HTERT RPE-1 (cell line): Measurements from ENCODE around the gene LGI1.

Source experiments
- in situ Hi-C: fragments of 300-500 bp; cut with MboI; formaldehyde crosslinking; loops from 4 replicates; pipeline ENCODE4 v1.14.3; 2020; ENCODE audit warnings: low sequenced_read_pairs

The LGI1 gene

GRCh38 chr10:93757801-93758507, at the start of gene LGI1:
TSS of gene LGI1 (plus strand) at chr10:93757936. CDS start at chr10:93758145, 209 bp downstream.
- in situ Hi-C loops, result no loop called here

- in situ Hi-C loops, result loop anchor here (25.0 kb wide), 1 partner anchor 102 kb away; no protein-coding TSS in a partner anchor
Measured at GRCh38 chr10:93710333-93710909, 47.3 kb upstream of the LGI1 start.

GRCh38 chr10:93711891-93712290, 45.8 kb upstream of the LGI1 start:
- in situ Hi-C loops, result loop anchor here (25.0 kb wide), 1 partner anchor 100 kb away; no protein-coding TSS in a partner anchor

DNA sequence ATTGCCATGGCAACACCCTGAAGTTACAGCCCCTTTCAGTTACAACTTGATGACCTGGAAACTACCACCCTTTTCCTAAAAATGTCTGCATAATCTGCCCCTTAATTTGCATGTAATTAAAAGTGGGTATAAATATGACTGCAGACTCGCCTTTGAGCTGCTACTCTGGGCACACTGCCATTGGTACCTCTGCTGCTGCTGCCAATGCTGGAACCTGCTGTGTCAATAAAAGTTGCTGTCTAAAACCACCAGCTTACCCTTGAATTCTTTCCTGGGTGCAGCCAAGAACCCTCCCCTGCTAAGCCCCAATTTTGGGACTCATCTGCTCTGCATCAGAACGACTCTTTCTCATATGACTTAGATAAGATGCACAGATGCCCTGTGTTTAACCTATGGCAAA, 45.1 kb upstream of the LGI1 start:
- in situ Hi-C loops, result loop anchor here (25.0 kb wide), 1 partner anchor 100 kb away; no protein-coding TSS in a partner anchor

GRCh38 chr10:93715345-93715744, 42.4 kb upstream of the LGI1 start:
- in situ Hi-C loops, result loop anchor here (25.0 kb wide), 1 partner anchor 97 kb away; no protein-coding TSS in a partner anchor

DNA sequence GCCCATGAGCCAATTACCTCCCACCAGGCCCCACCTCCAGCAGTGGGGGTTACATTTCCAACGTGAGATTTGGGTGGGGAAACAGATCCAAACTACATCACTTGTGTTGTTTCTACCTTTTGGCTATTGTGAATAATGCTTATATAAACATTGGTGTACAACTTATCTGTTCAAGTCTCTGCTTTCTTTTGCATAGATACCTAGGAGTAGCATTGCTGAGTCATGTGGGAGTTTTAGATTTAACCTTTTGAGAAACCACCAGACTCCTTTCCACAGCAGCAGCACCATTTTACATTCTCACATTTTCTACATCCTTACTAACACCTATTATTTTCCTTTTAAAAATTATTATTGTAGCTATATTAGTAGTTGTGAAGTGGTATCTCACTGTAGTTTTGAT, 41.0 kb upstream of the LGI1 start:
- in situ Hi-C loops, result loop anchor here (25.0 kb wide), 1 partner anchor 96 kb away; no protein-coding TSS in a partner anchor

DNA sequence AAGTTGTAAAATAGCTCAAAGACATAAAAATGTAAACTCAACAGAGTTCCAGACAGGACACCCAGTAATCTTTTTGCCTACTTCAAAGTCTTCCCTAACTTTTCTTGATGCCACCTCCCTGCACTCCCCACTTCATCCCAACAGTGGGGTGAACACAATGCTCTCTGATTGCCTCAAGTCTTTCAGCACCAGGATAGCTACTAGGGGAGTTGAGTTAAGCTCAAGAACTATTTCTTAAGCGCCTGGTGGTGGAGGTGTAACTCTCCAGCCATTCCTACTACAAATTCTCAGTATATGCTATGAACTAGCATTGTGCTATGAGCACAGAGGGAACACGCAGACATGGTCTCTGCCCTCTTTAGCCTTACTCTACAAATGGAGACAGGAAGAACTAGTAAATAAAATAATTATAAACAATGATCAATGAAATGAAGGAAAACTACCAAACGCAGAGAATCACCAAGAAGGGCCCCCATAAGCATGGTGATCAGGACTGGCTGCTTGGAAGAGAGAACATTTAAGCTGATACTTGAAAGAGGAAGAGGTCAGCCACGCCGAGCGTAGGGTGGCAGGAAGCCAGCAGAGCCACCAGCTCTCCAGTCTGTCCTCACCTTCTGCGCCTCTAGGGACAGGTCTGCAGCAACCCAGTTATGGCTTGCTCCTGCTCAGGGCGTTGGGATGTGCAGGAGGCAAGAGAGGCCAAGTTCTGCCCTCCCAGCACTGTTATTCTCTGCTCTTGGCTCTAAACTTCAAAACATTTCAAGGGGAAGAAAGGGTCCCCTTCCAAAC, 38.6 kb upstream of the LGI1 start:
- in situ Hi-C loops, result loop anchor here (25.0 kb wide), 1 partner anchor 93 kb away; no protein-coding TSS in a partner anchor

GRCh38 chr10:93719901-93720300, 37.8 kb upstream of the LGI1 start:
- in situ Hi-C loops, result loop anchor here (25.0 kb wide), 1 partner anchor 92 kb away; no protein-coding TSS in a partner anchor

- in situ Hi-C loops, result loop anchor here (25.0 kb wide), 1 partner anchor 90 kb away; no protein-coding TSS in a partner anchor
Measured at GRCh38 chr10:93722550-93722949, 35.2 kb upstream of the LGI1 start.

GRCh38 chr10:93723153-93723552, 34.6 kb upstream of the LGI1 start:
- in situ Hi-C loops, result loop anchor here (25.0 kb wide), 1 partner anchor 89 kb away; no protein-coding TSS in a partner anchor

DNA sequence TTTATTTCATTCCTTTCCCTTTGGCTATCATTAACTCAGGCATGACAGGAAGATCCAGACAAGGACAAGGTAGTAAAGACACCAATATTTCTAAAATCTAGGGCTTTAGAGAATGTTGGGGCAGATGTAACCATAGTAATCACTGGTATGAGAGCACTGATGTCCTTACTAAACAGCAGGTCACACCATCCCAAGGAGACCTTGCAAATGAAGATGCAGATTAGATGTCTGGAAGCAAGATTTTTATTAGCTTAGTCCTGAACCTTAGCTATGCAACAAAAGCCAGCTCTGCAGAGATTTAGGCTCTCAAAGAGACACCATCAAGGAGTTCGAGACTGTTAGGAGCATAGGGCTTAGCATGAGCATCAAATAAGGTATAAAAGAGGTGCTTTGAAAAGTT, 31.7 kb upstream of the LGI1 start:
- in situ Hi-C loops, result no loop called here

DNA sequence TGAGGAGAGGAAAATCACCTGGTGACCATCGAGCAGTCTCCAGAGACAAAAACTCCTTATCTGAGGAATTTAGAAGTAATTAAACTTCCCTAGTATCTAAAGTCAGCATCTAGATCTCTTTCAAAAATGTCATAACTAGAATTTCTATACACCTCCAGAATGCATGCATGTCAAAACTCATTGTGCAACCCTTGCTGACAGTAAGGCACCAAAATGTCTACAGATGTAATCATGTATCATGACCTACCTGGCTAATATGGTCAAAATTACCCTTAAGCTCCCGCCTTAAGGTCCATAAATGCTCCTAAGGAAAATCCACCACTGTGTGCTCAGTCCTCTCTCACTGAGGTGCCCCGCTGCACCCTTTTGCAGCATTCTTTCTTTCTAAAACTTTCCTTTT, 16.4 kb upstream of the LGI1 start:
- in situ Hi-C loops, result no loop called here

DNA sequence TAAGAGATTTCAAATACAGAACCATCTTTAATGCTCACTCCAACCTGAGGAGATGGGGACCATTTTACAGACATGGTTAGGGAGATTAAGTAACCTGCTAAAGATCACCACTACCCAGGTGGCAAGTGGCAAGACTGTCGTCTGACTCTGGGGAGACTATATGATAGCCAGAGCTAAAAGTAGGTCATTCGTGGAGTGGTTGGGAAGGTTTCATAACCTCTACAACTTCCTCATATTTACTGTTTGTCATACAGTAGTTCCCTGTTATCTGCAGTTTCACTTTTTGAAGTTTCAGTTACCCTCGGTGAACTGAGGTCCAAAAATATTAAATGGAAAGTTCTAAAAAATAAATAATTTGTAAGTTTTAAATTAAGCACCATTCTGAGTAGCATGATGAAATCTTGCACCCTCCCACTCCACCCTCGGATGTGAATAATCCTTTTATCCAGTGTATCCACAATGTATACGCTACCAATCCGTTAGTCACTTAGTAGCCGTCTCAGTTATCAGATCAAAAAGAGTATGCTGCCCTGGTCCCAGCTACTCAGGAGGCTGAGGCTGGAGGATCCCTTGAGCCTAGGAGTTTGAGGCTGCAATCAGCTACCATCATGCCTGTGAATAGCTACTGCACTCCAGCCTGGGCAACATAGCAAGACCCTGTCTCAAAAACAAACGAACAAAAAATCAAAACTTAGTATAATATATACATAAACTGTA, 14.9 kb upstream of the LGI1 start:
- in situ Hi-C loops, result no loop called here

GRCh38 chr10:93745408-93746065, 12.2 kb upstream of the LGI1 start:
- in situ Hi-C loops, result no loop called here

- in situ Hi-C loops, result no loop called here
Measured at GRCh38 chr10:93746844-93747284, 10.9 kb upstream of the LGI1 start.

GRCh38 chr10:93749218-93749799, 8.4 kb upstream of the LGI1 start:
- in situ Hi-C loops, result no loop called here

DNA sequence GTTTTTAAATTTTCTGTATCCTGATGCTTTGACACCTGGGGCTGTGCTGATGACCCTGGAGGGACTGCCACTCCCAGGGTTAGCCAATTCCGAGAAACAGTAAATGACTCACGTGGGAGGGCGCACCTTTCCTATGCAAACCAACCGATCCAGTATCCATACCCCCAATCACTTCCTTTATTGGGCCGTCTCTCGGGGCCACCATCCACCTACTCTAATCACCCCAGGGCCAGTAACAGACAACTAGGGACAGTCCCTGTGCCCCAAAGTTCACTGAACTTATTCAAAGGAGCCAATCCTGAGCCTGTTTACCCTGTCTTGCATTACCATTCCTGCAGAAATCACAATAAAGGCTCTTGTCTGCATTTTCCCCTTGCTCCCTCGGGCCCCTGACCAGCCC, 6.6 kb upstream of the LGI1 start:
- in situ Hi-C loops, result no loop called here

DNA sequence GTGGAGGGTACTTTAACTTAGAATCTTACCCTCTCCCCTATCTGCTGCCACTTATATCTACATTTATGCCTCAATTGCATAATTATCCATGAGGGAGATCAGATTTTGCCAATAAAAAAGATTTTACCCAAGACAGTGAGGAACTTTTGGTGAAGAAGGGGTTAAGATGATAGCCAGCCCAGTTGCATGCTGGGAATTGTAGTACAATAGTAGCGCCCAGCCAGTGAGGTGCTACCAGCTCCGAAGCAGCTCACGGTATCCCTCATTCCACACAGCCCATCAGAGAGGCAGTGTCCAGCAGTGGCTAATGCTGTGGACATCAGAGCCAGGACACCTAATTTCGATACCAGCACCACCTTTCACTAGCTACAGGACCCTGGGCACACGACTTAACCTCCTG, 5.9 kb upstream of the LGI1 start:
- in situ Hi-C loops, result no loop called here

- in situ Hi-C loops, result no loop called here
Measured at GRCh38 chr10:93752761-93753160, 5.0 kb upstream of the LGI1 start.
